GM12865 (cell line): Measurements from ENCODE around the gene ALDH4A1.
A peak's percentile ranks its signal among the peaks of the same experiment; 100 is the strongest.
"Not testable (repeated sequence)": the region's sequence is repeated elsewhere in the genome, so short reads cannot be mapped to it uniquely, and the experiment has no call there.

Experiments used
- DNase-seq: peaks from one replicate; pipeline ENCODE4 v3.0.0; 2010; ENCODE audit warnings: low read depth
- H3K4me3 ChIP-seq: 2 replicates; pipeline ENCODE4 v1.5.1; 2011; ENCODE audit warnings: mild to moderate bottlenecking, low read depth, low read length, control low read depth
- TF ChIP-seq, protein P1 (sequence below): IDR thresholded peaks from 2 replicates; pipeline ENCODE4 v1.5.1; 2011; ENCODE audit warnings: low read length, control low read depth, low read depth, inconsistent platforms; ENCODE audit not compliant: insufficient read depth; ENCODE audit errors: missing control alignments

Gene ALDH4A1

GRCh38 chr1:18871401-18872070 is 30.8 kb downstream of the ALDH4A1 start:
- DNase-seq: no peak
- H3K4me3 ChIP-seq: no peak overlapping the region
- TF ChIP-seq, protein P1, sequence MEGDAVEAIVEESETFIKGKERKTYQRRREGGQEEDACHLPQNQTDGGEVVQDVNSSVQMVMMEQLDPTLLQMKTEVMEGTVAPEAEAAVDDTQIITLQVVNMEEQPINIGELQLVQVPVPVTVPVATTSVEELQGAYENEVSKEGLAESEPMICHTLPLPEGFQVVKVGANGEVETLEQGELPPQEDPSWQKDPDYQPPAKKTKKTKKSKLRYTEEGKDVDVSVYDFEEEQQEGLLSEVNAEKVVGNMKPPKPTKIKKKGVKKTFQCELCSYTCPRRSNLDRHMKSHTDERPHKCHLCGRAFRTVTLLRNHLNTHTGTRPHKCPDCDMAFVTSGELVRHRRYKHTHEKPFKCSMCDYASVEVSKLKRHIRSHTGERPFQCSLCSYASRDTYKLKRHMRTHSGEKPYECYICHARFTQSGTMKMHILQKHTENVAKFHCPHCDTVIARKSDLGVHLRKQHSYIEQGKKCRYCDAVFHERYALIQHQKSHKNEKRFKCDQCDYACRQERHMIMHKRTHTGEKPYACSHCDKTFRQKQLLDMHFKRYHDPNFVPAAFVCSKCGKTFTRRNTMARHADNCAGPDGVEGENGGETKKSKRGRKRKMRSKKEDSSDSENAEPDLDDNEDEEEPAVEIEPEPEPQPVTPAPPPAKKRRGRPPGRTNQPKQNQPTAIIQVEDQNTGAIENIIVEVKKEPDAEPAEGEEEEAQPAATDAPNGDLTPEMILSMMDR: no peak

DNA sequence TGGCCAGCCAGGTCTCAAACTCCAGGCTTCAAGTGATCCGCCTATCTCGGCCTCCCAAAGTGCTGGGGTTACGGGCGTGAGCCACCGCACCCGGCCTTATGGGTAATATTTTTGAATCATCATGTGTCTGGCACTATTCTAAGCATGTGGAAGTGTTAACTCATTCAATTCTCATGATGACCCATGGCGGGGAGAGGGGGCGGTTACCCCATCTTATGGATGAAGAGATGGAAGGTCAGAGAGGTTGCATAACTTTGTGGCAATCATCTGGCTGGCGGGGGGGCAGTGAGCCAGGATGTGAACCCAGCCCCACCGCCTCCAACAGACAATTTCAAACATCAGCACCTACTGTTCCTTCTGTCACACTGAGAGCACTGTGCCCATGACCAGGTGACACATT is 31.4 kb downstream of the ALDH4A1 start:
- TF ChIP-seq, protein P1: no peak
- H3K4me3 ChIP-seq: no peak overlapping the region
- no peak for DNase-seq

- not testable (repeated sequence) for H3K4me3 ChIP-seq, DNase-seq
Measured at GRCh38 chr1:18870595-18870865, 31.8 kb downstream of the ALDH4A1 start.

- no peak overlapping the region for H3K4me3 ChIP-seq
- DNase-seq: no peak
- TF ChIP-seq, protein P1: no peak
Measured at GRCh38 chr1:18869847-18870594, 32.3 kb downstream of the ALDH4A1 start.

GRCh38 chr1:18868801-18869424 is 33.4 kb downstream of the ALDH4A1 start:
- H3K4me3 ChIP-seq: no peak overlapping the region
- TF ChIP-seq, protein P1: no peak
- peak; percentile 18 for DNase-seq

GRCh38 chr1:18868354-18868753 is 34.0 kb downstream of the ALDH4A1 start:
- DNase-seq: no peak
- no peak overlapping the region for H3K4me3 ChIP-seq
- TF ChIP-seq, protein P1: no peak

DNA sequence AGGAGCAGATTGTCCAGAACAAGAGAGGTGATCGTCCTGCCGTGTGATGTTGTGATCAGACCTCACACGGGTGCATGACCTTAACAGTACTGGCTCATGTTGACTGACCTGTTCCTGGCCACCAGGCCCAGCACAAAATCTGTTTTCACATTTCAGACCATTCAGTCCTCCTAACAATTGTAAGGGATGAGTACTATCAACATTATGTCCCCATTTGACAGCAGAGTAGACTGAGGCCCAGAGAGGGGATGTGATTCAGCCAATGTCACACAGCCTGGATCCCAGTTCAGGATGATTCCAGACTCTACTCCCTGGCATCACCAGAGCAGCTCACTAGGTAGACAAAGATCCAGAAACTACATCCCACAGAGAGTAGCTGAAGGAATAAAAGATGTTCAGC is 35.5 kb downstream of the ALDH4A1 start:
- TF ChIP-seq, protein P1: no peak
- no peak overlapping the region for H3K4me3 ChIP-seq
- no peak for DNase-seq
